NCI-H1105 treated with DMSO at 0.1 percent for 48 hours (cell line): Measurements from ENCODE around the gene C4orf50.
A peak's percentile ranks its signal among the peaks of the same experiment; 100 is the strongest.
"Not testable (repeated sequence)": the region's sequence is repeated elsewhere in the genome, so short reads cannot be mapped to it uniquely, and the experiment has no call there.

Source experiments
- DNase-seq: peaks from one replicate; lab custom pipeline; 2025; lab: John Stamatoyannopoulos, UW

C4orf50 gene

DNA sequence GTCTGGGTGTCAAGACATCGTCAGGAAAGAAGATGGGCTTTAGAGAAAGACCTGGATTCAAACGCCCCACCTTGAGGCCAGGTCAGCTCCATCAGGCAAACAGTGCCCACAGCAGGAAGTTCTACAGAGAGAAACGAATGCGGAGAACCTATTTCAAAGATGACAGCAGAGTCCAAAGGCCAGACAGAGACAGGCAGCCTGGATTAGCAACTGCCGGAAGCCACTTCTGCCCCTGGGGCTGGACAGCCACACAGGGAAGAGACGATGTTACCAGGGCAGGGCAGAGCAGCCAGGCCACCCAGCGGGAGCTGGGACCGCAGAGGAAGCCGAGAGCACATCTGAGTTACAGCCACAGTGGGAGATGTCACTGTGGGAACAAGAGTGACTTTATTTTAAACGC is 1.2 kb downstream of the C4orf50 start:
- DNase-seq = no peak

DNA sequence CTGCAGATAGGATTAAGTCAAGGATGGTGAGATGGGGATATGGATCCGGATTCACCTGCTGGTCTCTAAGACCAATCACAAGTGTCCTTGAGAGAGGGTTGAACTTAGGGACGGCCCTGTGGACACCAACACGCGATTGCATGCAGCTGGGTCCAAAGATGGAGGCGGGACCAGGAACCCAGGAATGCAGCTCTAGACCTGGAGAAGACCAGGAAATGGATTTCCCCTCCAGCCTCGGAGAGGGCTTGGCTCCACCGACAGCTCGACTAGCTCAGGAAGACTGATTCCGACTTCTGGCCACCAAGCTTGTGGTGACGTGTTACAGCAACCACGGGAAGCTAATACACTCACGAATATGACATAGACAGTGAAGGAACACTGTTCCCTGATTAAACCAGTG is 4.7 kb downstream of the C4orf50 start:
- no peak for DNase-seq

DNA sequence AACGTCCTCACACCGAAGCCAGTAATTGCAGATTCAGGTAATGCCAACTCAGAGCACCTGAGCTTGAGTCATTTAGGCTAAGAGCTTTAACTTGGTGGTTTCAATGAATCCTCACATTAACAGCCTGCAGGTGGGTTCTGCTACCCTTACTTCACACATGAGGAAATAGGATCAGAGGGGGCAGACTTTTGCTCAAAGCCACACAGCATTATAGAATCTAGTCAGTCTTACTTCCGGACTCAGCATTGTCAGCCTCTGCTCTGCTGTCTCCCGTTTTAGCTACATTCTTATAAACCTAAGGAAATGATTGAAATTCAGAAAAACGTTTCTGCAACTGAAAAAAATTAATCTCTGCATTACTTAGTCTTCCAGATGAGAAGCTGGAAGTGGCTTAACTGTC is 6.0 kb downstream of the C4orf50 start:
- DNase-seq = no peak

DNA sequence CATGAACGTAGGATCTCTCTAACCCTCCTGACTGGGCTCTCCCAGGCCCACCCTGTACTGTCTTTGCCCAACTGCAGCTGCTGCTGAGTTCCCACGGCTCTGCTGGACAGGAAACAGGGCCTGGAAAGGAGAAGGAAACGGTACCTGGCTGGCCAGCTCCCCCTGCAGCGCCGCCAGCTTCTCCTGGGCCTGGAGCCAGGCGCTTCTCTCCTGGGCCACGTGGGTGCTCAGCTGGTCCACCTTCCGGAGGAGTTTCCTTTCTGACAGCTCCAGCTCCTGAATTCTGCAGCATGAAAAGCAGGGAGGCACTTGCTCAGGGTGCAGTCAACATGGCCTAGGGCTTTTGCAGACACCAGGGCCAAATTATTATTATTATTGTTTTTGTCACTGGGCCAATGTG is 6.5 kb downstream of the C4orf50 start:
- DNase-seq = no peak

DNA sequence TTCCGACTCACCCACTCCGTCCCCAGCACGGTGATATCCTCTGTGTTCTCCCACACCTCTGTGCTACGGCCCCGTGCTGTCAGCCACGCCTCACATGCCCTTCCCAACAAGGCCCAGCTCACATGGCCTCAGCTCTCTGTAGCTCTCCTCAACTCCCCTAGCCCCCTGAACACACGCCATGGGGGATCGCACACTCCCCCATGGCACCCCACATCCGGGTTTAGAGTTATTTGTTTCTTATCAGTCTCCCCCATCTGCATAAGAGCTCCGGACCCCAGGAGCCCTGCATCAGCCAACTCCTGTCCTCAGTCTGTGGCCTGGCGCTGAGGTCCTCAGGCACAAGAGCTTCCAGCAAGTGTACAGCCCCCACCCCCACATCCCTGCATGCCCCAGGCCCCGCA is 7.0 kb downstream of the C4orf50 start:
- no peak for DNase-seq

DNA sequence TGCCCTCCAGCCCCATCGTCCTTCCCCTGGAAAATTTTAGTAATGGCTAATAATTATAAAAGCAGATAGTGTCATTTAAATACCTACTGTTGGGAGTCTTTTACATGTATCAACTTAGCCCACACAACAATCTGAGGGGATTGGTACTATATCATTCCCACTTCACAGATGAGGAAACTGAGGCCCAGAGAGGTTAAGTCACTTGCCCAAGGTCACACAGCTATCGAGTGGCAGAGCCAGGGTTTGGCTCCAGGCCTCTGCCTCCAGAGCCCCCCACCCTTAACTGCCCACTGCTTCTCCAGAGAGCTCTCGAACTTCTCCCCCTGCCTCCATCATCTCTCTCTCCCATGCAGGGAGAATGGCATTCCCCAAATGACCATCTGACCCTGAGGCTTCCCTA is 7.4 kb downstream of the C4orf50 start:
- DNase-seq = no peak

DNA sequence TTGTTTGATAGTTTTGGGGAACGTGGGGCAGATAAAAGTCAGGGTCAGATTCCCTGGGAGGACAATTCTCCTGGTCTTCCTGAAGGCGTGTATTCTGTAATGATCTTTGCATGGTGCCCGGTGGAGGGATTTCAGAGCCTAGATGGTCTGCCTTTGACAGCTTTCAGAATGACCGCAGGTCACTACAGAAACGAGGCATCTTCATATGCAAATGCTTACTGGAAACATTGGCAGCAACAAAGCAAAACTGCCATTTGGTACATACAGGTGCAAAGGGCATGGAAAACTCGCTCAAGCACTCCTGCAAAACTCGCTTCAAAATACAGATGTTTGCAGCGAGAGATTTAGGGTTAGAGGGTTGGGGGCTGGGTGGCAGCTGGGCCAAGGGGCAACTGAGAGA is 8.8 kb downstream of the C4orf50 start:
- DNase-seq = no peak

DNA sequence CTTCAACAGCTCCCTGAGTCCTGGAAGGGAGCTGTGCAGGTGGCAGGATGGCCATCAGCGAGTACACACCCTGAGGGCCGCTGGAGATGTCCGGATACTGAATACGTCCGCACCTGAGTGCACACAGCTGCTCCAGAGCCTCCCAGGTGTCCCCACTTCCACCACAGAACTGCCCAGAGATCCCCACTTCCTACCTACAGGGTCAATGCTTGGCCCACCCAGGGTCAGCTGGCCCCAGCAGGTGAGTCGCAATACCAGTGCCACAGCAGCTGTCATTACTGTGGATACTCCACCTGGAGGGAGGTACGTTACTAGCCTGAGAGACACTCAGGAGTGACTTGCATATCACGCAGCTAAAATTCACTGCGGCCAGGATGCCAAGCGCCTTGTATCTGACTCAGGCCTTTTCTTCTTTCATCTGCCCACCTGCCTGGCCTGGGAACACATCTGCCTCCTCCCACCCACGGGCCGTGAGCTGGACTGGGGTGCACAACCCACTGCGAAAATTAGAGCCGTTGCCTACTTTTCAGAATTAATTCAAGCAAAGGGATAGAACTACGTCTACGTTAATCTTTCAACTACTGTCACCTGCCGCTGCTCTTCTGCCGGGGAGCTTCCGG is 9.4 kb downstream of the C4orf50 start:
- no peak for DNase-seq

DNA sequence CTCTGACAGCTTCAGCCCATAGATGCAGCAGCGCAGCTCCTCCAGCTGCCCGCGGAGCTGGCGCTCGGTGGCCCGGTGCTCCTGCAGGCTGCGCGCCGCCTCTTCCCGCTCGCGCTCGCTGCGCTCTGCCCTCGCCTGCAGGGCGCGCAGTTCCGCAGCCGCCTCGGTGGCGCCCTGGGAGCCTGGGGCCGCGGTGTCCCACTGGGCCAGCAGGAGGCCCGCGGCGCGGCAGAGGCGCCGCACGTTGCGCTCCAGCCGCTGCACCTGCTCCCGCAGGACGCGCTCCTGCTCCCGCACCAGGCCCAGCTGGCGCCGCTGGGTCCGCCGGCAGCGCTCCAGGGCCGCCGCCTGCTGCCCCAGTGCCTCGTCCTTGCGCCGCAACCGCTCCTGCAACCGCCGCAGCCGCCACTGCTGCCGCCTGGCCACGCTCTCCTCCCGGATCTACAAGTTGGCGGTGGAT is 10.1 kb downstream of the C4orf50 start:
- DNase-seq = no peak

DNA sequence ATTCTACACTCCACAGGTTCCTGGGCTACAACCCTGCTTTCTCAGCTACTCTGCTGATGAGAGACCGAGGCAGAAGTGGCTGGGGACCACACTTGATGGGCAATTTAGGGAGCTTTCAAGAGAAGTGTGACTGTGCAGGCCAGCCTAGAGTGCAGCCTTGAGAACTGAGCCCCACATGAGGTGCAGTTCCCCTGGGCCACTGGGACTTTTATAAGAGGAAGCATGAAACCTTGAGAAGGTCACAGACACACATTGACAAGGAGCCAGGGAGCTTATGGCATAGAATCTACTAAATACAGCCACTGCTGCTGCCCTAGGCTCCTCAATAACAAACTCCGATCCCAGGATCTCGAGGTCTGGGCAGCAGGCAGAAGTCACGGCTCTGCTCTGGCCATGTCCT is 13.1 kb downstream of the C4orf50 start:
- no peak for DNase-seq

DNA sequence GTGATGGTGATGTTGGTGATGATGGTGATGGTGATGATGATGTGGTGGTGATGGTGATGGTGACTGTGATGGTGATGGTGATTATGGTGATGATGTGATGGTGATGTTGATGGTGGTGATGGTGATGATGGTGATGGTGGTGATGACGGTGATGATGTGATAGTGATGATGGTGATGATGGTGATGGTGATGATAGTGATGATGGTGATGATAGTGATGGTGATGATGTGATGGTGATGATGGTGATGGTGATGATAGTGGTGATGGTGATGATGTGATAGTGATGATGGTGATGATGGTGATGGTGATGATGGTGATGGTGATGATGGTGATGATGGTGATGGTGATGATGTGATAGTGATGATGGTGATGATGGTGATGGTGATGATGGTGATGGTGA is 14.7 kb downstream of the C4orf50 start:
- DNase-seq = not testable (repeated sequence)

DNA sequence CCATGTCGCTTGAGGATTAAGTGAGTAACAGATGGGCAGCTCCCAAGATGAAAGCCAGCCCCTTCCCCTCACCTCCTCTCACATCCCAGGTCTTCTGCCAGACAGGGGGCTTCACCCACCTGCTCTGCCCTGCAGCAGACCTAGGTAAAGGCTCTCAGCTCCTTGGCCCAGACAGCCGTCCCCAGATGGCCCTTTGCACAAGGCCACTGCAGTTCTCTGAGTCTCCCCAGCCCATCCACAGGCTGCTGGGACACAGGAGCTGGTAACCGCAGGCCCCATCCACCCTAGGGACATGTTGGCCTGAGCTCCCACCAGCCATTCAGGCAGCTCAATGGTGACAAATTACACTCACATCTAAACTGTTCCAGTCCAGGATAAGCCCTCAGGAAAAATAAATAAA is 15.3 kb downstream of the C4orf50 start:
- DNase-seq = no peak

DNA sequence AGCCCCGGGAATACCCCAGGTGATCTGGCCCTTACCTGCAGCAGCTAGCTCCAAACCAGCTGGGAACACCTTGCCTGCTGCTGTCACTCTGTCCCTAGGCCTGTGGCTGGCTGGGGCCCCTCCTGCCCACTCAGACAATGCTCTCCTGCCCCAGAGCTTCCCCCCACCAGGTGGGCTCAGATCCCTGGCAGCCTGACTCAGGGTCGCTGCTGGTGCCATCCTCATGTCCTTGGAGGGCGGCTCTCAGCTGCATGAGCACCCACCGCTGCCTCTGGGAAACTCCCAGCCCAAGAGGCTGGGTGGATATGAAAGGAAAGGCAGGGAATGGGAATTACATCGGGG is 15.8 kb downstream of the C4orf50 start:
- no peak for DNase-seq

DNA sequence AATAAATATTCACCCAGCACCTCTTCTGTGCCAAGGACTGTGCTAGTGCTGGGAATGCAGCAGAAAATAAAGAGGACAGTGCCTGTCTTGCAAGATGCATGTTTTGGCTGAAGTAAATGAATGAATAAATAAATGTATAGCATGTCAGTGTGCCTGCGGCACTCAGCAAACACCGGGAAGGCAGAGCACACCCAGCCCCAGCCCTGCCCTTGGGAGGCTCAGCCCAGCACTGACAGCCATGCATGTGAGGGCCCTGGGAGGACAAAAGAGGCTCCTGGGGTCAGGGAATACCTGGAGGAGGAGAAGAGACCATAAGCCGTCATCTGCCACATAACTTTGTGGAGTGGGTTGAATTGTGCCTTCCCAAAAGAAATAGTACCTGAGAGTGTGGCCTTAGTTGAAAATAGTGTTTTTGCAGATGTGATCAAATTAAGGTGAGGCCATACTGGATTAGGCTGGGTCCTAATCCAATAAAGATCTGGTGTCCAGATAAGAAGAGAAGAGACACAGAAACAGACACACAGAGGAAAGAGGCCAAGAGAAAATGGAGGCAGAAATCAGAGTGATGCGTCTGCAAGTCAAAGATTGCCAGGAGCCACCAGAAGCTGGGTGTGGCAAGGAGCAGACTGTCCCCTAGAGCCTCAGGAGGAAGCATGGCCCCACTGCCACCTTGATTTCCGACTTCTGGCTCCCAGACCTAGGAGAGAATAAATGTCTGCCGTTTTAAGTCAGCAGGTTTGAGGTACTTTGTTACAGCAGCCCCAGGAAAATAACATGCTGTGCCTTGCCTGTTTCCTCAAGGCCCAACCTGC is 16.3 kb downstream of the C4orf50 start:
- no peak for DNase-seq

DNA sequence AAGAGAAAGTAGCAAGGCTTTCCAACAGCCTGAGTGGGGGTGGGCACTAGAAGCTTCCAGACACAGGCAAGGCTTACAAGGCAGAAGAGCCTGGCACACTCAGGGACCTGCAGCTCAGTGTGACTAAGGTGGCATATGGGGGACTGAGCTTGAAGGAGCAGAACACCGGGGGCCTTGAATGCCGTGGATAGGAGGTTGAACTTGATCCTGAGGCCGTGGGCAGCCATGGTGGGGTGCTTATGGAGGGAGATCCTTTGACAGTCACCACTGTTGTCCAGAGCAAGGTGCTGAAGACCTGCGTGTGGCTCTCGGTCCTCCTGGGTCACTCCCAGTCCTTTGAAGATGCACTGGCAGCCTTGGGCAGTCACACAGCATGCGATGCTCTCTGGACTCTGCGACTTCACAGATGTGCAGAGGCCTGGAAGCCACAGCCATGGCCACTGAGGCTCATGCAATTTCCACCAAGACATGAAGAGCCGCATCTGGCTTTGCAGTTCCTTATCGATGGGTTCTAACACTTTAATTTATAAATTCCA is 18.3 kb downstream of the C4orf50 start:
- DNase-seq = no peak

DNA sequence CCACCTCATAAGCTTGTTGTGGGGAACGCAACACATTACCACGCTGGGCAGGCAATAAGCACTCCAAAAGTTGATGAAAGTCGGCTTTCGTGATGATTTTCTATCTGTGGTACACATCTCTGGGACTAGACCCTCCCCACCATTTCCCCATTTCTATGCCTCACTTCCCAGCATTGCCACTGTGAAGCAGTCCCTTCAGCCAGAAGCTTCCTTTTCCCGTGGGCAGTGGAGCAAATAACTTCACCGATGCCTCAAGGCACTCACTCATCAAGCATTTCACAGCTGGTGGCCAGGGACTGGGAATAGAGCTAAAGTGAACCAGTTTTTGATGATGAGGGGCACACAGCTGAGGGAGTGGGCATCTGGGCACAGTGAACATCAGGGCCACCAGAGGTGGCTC is 18.9 kb downstream of the C4orf50 start:
- no peak for DNase-seq

DNA sequence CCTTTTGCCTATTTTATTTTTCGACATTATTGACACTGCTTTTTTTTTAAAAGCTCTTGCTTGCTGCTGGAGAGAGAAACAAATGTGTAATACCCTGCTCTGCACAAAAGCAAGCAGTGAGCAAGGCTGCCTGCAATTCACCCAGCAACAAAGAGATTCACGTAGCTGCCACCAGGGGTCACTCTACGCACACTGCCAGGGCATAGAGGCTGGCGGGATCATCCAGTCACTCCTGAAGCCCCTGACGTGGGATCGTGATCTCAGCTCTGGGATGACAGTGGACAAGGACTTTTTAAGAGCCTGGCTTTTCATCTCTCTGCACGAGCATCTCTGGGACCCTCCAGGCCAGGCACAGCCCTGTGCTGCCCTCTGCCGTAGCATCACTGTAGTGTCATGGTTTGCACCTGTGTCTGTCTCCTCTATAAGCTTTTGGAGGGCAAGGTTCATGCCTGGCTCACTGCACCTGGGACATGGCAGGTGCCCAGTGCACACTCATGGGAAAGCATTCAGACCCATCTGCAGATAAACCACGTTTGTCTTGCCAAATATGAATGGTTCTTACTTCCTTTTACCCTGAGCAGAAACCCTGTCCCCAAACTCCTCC is 19.8 kb downstream of the C4orf50 start:
- peak; percentile 58 for DNase-seq

DNA sequence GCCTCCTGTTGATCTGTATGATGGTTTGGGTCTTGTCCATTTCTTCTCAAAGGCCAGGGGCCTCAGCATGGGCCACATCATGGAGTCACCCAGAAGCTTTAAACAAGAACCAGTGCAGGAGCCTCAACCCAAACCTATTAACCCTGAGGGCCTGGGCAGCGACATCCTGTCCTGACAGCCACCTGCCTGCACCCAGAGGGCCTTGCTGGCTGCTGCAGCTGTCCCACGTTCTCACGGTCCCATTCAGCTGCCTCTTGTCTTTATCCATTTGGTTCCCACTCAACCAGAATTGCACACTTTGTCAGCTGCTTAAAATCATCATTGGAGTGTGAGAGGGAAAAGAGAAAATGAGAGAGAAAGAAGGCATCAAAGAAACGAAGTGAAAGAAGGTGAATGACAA is 21.6 kb downstream of the C4orf50 start:
- no peak for DNase-seq

DNA sequence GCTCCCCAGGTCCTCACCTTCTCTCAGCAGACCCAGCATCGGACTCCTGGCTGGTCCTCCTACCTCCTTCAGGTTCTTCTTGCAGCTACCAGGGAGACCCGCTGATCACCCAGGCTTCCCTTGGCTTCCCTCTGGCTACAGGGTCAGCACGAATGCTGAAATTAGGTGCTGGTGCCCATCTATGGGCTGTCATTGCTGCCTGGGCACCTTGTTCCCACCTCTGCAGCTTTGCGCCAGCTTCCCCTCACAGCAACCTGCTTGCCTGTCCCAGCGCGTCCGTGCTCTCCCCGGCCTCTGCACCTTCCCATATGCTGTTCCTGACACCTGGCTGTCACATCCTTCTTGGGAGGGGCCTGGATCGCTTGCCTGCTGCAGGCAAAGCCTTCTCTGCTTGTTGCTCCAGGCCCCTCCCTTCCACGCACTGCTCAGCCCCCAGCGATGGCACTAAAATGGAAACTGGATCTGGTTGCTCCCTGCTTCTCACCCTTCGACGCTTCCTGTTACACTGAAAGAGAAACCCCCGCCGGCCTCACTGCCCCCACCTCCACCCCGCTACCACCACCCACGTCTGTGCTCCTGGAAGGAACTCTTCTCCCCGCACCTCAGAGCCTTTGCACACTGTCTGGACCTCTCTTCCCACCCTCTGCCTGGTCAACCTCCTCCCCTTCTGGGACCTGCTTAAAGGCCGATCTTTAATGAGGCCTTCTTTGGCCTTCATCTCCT is 22.2 kb downstream of the C4orf50 start:
- DNase-seq = no peak

DNA sequence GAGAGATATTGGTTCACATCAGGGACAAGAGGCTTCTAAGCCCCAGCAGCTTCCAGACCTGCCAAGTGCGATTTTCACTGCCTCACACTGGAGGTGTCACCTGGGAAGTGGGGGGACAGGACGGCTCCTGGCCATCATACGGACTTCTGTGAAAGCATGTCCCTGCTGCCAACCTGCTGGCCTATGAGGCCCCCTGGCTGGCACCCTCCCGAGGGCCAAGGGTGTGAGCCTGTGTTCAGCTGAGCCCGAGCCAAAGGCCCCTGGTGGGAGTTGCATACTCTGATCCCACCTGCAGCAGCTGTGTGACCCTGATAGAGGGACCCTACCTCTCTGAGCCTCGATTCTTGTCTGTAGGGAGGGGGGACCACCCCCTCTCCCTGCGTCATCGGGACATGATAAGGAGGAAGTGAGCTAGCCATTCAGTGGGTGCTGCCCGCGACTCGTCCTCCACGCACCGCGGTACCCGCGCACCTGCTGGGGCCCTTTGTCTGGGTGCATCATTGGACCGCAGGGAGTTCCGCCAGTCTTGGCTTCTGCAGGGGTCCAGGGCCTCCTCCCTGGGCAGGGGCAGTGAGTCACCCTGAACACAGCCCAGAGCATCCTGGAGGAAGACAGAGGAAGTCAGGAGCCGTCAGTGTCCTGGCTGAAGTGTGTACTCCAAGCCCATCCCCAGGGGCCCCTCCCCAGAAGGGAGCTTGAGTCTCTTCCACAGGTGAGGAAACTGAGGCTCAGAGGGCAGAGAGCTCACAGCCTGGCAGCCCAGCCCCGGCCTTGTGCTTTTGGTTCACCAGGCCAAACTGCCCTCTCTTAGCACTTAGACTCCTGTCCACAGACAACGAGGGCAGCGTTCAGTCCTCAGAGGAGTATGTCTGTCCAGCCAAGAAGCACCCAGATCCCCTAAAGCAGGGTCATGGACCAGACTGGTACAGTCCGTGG is 24.1 kb downstream of the C4orf50 start:
- DNase-seq = no peak

DNA sequence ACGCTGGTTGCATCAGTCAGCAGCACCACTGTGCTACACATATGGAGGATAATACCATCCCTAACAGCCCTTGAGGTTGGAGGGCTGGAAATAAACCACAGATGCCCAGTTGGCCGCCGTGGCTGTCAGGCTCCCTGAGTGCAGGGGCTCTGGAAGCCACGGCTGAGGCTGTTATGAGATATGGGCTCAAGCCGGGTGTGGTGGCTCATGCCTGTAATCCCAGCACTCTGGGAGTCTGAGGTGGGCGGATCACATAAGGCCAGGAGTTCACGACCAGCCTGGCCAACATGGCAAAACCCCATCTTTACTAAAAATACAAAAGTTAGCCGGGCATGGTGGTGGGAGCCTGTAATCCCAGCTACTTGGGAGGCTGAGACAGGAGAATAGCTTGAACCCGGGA is 24.9 kb downstream of the C4orf50 start:
- DNase-seq = not testable (repeated sequence)
